ENCODE data around the gene DCC.

The DCC gene

DNA sequence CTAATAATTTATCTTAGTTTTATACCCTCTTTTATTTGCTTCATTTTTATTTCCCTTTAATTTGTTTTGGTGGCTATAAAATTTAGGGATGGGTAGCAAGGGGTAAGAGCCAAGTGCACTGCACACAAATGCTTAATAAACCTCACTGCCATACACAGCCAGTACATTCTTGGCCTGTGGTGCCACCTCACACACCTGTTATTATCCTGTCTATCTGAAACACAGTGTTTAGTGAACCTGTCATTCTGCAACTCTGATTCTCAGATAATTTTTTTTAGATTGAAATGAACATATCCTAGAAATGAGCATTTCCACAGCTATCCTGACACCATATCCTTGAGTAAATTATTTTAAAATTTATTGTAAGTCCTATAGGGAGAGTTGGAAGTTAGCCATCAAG is 807.5 kb downstream of the DCC start:
- Histone ChIP-seq H3K36me3 (ENCODE audit: control insufficient read depth, insufficient read depth, low read length) (no peaks in the 10 kb centered on the region), H3K9me3 (ENCODE audit: control insufficient read depth, low read length) (no peaks in the 10 kb centered on the region), H3K4me3 (ENCODE audit: low read length) (no peak overlapping the region), H3K9ac (ENCODE audit: low read length) (no peak overlapping the region), H3K4me1 (ENCODE audit: control insufficient read depth, insufficient read depth, low read length) (no peaks in the 10 kb centered on the region), H3K27me3 (ENCODE audit: control insufficient read depth, insufficient read depth, low read length) (no peaks in the 10 kb centered on the region)

DNA sequence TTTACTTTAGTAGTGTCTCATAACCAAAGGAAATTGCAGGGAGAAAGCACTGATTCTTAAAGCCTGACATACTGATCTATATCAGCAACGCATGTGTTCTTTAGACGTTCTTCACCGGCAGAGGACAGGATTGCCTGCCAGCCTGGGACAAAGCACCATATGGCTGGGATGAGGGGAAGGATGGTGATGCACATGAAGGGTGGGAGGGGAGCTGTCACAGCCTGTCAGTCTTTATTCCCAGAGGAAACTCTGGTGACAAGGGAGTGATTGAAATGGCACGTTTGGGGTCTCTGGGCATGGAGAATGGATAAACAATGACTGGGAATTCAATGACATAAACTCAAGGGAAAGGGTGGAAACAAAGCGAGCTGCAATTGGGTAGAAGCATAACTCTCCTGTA is 808.1 kb downstream of the DCC start:
- Histone ChIP-seq H3K36me3 (ENCODE audit: control insufficient read depth, insufficient read depth, low read length) (no peaks in the 10 kb centered on the region), H3K4me3 (ENCODE audit: low read length) (no peak overlapping the region), H3K27me3 (ENCODE audit: control insufficient read depth, insufficient read depth, low read length) (no peaks in the 10 kb centered on the region), H3K4me1 (ENCODE audit: control insufficient read depth, insufficient read depth, low read length) (no peaks in the 10 kb centered on the region), H3K9ac (ENCODE audit: low read length) (no peak overlapping the region), H3K9me3 (ENCODE audit: control insufficient read depth, low read length) (no peaks in the 10 kb centered on the region)

DNA sequence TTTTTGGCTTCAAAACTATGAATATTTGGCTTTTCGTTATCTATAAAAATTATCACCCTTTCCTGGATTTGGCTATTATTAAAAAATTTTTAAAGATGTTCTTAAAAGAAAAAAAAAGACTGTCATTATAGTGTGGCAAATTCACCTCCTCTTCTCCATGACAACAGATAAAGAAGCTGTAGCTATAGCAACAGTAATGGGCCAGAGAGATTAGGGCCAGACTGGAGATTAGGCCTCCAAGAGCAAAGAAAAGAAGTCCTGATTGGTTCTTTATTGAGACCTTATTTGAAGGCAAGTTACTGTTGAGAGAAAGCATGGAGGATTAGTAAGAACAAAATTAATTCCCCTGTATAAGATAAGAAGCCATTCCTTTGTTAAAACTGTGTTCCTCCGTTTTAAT is 812.5 kb downstream of the DCC start:
- no peak overlapping the region for H3K9ac ChIP-seq (ENCODE audit: low read length)
- H3K9me3 ChIP-seq (ENCODE audit: control insufficient read depth, low read length) = no peaks in the 10 kb centered on the region
- H3K4me1 ChIP-seq (ENCODE audit: control insufficient read depth, insufficient read depth, low read length) = no peaks in the 10 kb centered on the region
- no peaks in the 10 kb centered on the region for H3K36me3 ChIP-seq (ENCODE audit: control insufficient read depth, insufficient read depth, low read length)
- H3K4me3 ChIP-seq (ENCODE audit: low read length) = no peak overlapping the region
- H3K27me3 ChIP-seq (ENCODE audit: control insufficient read depth, insufficient read depth, low read length) = no peaks in the 10 kb centered on the region

- no peak overlapping the region for H3K9ac ChIP-seq (ENCODE audit: low read length)
- H3K4me1 ChIP-seq (ENCODE audit: control insufficient read depth, insufficient read depth, low read length) = no peaks in the 10 kb centered on the region
- H3K27me3 ChIP-seq (ENCODE audit: control insufficient read depth, insufficient read depth, low read length) = no peaks in the 10 kb centered on the region
- H3K36me3 ChIP-seq (ENCODE audit: control insufficient read depth, insufficient read depth, low read length) = no peaks in the 10 kb centered on the region
- no peak overlapping the region for H3K4me3 ChIP-seq (ENCODE audit: low read length)
- H3K9me3 ChIP-seq (ENCODE audit: control insufficient read depth, low read length) = no peaks in the 10 kb centered on the region
These were observed 813.3 kb downstream of the DCC start for GRCh38 chr18:53153281-53153680.

DNA sequence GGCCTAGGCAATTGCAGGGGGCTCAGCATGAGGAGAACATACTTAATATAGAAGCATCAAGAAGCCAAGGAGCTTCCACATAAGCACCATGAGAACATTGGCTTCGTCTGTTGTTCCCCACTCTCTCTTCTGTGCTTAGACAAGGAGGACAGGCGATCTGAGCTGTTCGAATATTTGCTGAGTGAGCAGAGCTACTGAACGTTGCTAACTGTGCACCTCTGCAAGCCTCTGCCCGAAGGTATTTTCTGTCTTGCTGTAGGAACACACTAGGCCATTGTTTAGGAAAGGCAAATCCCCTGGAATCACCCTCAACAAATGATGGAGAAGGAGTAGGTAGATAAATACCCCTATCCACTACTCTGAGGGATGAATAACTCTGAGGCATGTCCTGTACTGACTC is 813.8 kb downstream of the DCC start:
- no peaks in the 10 kb centered on the region for H3K36me3 ChIP-seq (ENCODE audit: control insufficient read depth, insufficient read depth, low read length)
- H3K9ac ChIP-seq (ENCODE audit: low read length) = no peak overlapping the region
- no peaks in the 10 kb centered on the region for H3K9me3 ChIP-seq (ENCODE audit: control insufficient read depth, low read length)
- no peaks in the 10 kb centered on the region for H3K4me1 ChIP-seq (ENCODE audit: control insufficient read depth, insufficient read depth, low read length)
- H3K27me3 ChIP-seq (ENCODE audit: control insufficient read depth, insufficient read depth, low read length) = no peaks in the 10 kb centered on the region
- no peak overlapping the region for H3K4me3 ChIP-seq (ENCODE audit: low read length)

- Histone ChIP-seq H3K4me1 (ENCODE audit: control insufficient read depth, insufficient read depth, low read length) (no peaks in the 10 kb centered on the region), H3K4me3 (ENCODE audit: low read length) (no peak overlapping the region), H3K36me3 (ENCODE audit: control insufficient read depth, insufficient read depth, low read length) (no peaks in the 10 kb centered on the region), H3K27me3 (ENCODE audit: control insufficient read depth, insufficient read depth, low read length) (no peaks in the 10 kb centered on the region), H3K9ac (ENCODE audit: low read length) (no peak overlapping the region), H3K9me3 (ENCODE audit: control insufficient read depth, low read length) (no peaks in the 10 kb centered on the region)
These were observed 825.8 kb downstream of the DCC start for GRCh38 chr18:53165770-53166169.

DNA sequence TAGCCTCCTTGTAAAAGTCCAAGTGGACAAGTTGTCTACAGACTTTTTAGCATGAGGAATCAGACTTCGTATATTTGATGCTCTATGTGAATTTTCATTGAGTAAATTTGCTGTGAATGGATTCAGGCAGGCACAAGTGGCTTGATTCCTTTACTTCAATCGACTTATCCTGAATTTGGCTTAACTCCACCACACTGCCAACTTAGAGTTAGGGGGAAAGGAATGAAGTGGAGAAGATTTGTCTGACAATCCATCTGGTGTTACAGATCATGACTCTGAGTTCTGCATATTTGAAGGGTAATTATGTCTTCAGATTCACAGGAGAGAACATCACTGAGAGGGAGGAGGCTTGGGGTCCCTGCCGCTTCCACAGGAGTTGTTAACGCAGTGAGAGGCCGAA is 829.3 kb downstream of the DCC start:
- Histone ChIP-seq H3K9me3 (ENCODE audit: control insufficient read depth, low read length) (no peaks in the 10 kb centered on the region), H3K36me3 (ENCODE audit: control insufficient read depth, insufficient read depth, low read length) (no peaks in the 10 kb centered on the region), H3K4me3 (ENCODE audit: low read length) (no peak overlapping the region), H3K4me1 (ENCODE audit: control insufficient read depth, insufficient read depth, low read length) (no peaks in the 10 kb centered on the region), H3K27me3 (ENCODE audit: control insufficient read depth, insufficient read depth, low read length) (no peaks in the 10 kb centered on the region), H3K9ac (ENCODE audit: low read length) (no peak overlapping the region)

DNA sequence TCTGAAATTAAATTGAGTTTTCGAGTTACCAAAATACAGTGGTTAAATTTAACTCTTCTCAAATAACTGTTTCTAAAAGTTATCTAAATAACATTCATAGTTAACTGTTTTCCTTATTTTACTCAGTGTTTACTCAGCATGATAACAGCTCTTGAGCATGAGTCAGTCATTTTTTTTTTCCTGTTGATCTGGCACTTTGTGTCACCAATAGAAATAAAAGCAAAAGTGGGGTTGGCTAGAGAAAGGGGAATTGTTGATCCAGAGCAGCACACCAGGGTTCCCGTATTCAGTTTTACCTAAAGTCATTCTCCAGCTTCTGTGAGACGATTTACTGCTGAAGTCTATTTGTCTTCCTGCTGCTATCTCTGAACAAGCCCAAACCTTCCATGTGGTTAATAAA is 851.6 kb downstream of the DCC start:
- no peaks in the 10 kb centered on the region for H3K27me3 ChIP-seq (ENCODE audit: control insufficient read depth, insufficient read depth, low read length)
- H3K36me3 ChIP-seq (ENCODE audit: control insufficient read depth, insufficient read depth, low read length) = no peaks in the 10 kb centered on the region
- H3K9me3 ChIP-seq (ENCODE audit: control insufficient read depth, low read length) = no peaks in the 10 kb centered on the region
- H3K9ac ChIP-seq (ENCODE audit: low read length) = no peak overlapping the region
- no peaks in the 10 kb centered on the region for H3K4me1 ChIP-seq (ENCODE audit: control insufficient read depth, insufficient read depth, low read length)
- no peak overlapping the region for H3K4me3 ChIP-seq (ENCODE audit: low read length)

GRCh38 chr18:53193870-53194269 is 853.9 kb downstream of the DCC start:
- Histone ChIP-seq H3K9me3 (ENCODE audit: control insufficient read depth, low read length) (no peaks in the 10 kb centered on the region), H3K4me1 (ENCODE audit: control insufficient read depth, insufficient read depth, low read length) (no peaks in the 10 kb centered on the region), H3K36me3 (ENCODE audit: control insufficient read depth, insufficient read depth, low read length) (no peaks in the 10 kb centered on the region)

DNA sequence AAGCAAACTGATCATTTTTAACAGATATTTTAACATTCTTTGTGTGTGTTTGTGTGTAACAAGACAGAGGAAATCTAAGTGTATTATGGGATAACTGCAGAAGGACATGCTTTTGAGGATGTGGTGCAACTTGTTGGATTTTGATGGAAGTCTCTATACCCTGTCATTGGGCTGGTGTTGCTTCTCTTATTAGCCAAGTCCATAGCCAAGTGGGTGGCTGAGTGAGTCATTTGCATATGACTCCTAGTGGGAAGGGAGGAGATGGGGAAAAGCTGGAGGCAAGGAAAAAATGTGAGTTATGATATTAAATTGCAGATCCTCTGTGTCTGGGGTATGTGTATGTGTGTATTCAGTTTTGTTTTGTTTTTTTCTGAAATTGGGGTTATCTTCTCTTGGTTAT is 879.9 kb downstream of the DCC start:
- H3K4me1 ChIP-seq (ENCODE audit: control insufficient read depth, insufficient read depth, low read length) = no peaks in the 10 kb centered on the region
- no peaks in the 10 kb centered on the region for H3K9me3 ChIP-seq (ENCODE audit: control insufficient read depth, low read length)
- no peak overlapping the region for H3K9ac ChIP-seq (ENCODE audit: low read length)
- H3K36me3 ChIP-seq (ENCODE audit: control insufficient read depth, insufficient read depth, low read length) = no peaks in the 10 kb centered on the region
- H3K4me3 ChIP-seq (ENCODE audit: low read length) = no peak overlapping the region
- no peaks in the 10 kb centered on the region for H3K27me3 ChIP-seq (ENCODE audit: control insufficient read depth, insufficient read depth, low read length)

More at GRCh38 chr18:53193870-53194269, 853.9 kb downstream of the DCC start:
- Histone ChIP-seq H3K4me3 (ENCODE audit: low read length) (no peak overlapping the region), H3K27me3 (ENCODE audit: control insufficient read depth, insufficient read depth, low read length) (no peaks in the 10 kb centered on the region), H3K9ac (ENCODE audit: low read length) (no peak overlapping the region)

GRCh38 chr18:53224128-53224778 is 884.3 kb downstream of the DCC start:
- no peak overlapping the region for H3K4me3 ChIP-seq (ENCODE audit: low read length)
- H3K9me3 ChIP-seq (ENCODE audit: control insufficient read depth, low read length) = no peaks in the 10 kb centered on the region
- H3K36me3 ChIP-seq (ENCODE audit: control insufficient read depth, insufficient read depth, low read length) = no peaks in the 10 kb centered on the region
- H3K4me1 ChIP-seq (ENCODE audit: control insufficient read depth, insufficient read depth, low read length) = no peaks in the 10 kb centered on the region
- no peaks in the 10 kb centered on the region for H3K27me3 ChIP-seq (ENCODE audit: control insufficient read depth, insufficient read depth, low read length)
- H3K9ac ChIP-seq (ENCODE audit: low read length) = no peak overlapping the region

DNA sequence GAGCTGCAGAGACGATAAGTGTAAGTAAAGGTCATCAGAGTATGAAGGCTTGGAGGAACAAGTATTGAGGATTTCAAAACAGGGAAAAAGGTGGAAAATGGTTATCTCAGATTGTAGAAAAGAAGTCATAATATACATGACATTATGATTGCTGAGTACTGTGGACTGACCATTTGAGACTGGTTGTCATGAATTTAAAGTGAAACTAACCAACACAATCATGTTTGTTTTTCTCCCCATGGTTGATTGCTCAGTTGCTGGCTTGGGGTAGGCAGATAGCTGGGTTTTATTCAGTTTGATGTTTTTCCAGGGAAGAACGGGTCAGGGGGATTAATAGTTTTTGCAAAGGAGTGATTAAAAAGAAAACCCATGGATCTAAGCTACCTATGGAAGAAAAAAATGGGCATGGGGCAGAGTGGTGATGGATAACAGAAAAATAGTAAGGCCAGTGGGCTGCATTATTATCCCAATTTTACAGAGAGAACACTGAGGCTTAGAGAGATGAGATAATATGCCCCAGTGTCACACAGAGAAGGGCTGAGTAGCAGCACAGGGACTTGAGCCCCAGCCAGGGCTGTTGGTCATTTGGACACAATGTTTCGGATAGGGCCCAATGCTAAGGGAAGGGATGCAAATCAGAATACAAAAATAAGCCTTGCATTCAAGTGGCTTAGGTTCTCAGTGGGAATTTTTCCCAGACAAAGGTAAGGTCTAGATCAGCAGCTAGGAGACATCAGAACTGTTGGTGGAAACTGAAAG is 885.7 kb downstream of the DCC start:
- Histone ChIP-seq H3K4me1 (ENCODE audit: control insufficient read depth, insufficient read depth, low read length) (no peaks in the 10 kb centered on the region), H3K9ac (ENCODE audit: low read length) (no peak overlapping the region)

More for the DNA sequence above, 885.7 kb downstream of the DCC start:
- Histone ChIP-seq H3K27me3 (ENCODE audit: control insufficient read depth, insufficient read depth, low read length) (no peaks in the 10 kb centered on the region), H3K9me3 (ENCODE audit: control insufficient read depth, low read length) (no peaks in the 10 kb centered on the region), H3K36me3 (ENCODE audit: control insufficient read depth, insufficient read depth, low read length) (no peaks in the 10 kb centered on the region), H3K4me3 (ENCODE audit: low read length) (no peak overlapping the region)
